H9 (cell line): ENCODE data around the gene KAZN. TPM values are rescaled to one million over a fixed set of nuclear protein-coding genes. Genes with fewer than 3 reads are reported as not detected.

Experiments used
- DNase-seq: peaks from one replicate; pipeline ENCODE4 v3.0.0-alpha.2; 2017
- H2AFZ ChIP-seq: one replicate; pipeline ENCODE4 v1.6.1; 2013; ENCODE audit warnings: mild to moderate bottlenecking, low read length, control low read depth, moderate library complexity
- H2AK5ac ChIP-seq: 2 replicates; pipeline ENCODE4 v1.6.1; 2013; ENCODE audit warnings: low read length, control low read depth, mixed read lengths; ENCODE audit not compliant: insufficient read length
- H2BK120ac ChIP-seq: one replicate; pipeline ENCODE4 v1.6.1; 2013; ENCODE audit warnings: low read depth, mild to moderate bottlenecking, low read length, control low read depth, inconsistent platforms; ENCODE audit not compliant: poor library complexity, severe bottlenecking
- H2BK12ac ChIP-seq: 2 replicates; pipeline ENCODE4 v1.6.1; 2013; ENCODE audit warnings: low read length, control low read depth, mixed read lengths, low read depth; ENCODE audit not compliant: insufficient read length
- H2BK15ac ChIP-seq: 2 replicates; pipeline ENCODE4 v1.6.1; 2013; ENCODE audit warnings: low read depth, low read length, control low read depth
- H2BK20ac ChIP-seq: one replicate; pipeline ENCODE4 v1.6.1; 2013; ENCODE audit warnings: low read depth, mild to moderate bottlenecking, low read length, control low read depth, inconsistent platforms; ENCODE audit not compliant: poor library complexity, severe bottlenecking
- H2BK5ac ChIP-seq: 2 replicates; pipeline ENCODE4 v1.6.1; 2013; ENCODE audit warnings: low read length, control low read depth, mixed read lengths; ENCODE audit not compliant: insufficient read length
- H3K14ac ChIP-seq: 2 replicates; pipeline ENCODE4 v1.6.1; 2013; ENCODE audit warnings: low read length, control low read depth; ENCODE audit not compliant: insufficient read depth
- H3K18ac ChIP-seq: 2 replicates; pipeline ENCODE4 v1.6.1; 2013; ENCODE audit warnings: low read depth, mild to moderate bottlenecking, mixed read lengths, low read length, control low read depth; ENCODE audit not compliant: insufficient read length
- H3K23ac ChIP-seq: 2 replicates; pipeline ENCODE4 v1.6.1; 2013; ENCODE audit warnings: low read length, control low read depth, mixed read lengths, low read depth; ENCODE audit not compliant: insufficient read length
- H3K23me2 ChIP-seq: 2 replicates; pipeline ENCODE4 v1.6.1; 2013; ENCODE audit warnings: low read depth, mild to moderate bottlenecking, mixed read lengths, low read length, control low read depth; ENCODE audit not compliant: insufficient read length, poor library complexity, severe bottlenecking
- H3K27ac ChIP-seq: 2 replicates; pipeline ENCODE4 v1.5.1; 2013; ENCODE audit warnings: low read length, control low read depth, mixed read lengths, low read depth; ENCODE audit not compliant: insufficient read length
- H3K27me3 ChIP-seq: 2 replicates; pipeline ENCODE4 v1.6.1; 2013; ENCODE audit warnings: low read length, control low read depth, inconsistent platforms; ENCODE audit not compliant: insufficient read depth
- H3K4ac ChIP-seq: 2 replicates; pipeline ENCODE4 v1.6.1; 2013; ENCODE audit warnings: low read depth, mild to moderate bottlenecking, control low read depth, inconsistent platforms, low read length, moderate library complexity
- H3K4me1 ChIP-seq: 2 replicates; pipeline ENCODE4 v1.6.1; 2013; ENCODE audit warnings: low read length, control low read depth, inconsistent platforms; ENCODE audit not compliant: insufficient read depth
- H3K4me2 ChIP-seq: 2 replicates; pipeline ENCODE4 v1.6.1; 2013; ENCODE audit warnings: low read length, control low read depth, mixed read lengths; ENCODE audit not compliant: insufficient read length, insufficient read depth
- H3K56ac ChIP-seq: 2 replicates; pipeline ENCODE4 v1.6.1; 2013; ENCODE audit warnings: low read depth, mild to moderate bottlenecking, mixed read lengths, low read length, control low read depth; ENCODE audit not compliant: insufficient read length
- H3K79me1 ChIP-seq: 2 replicates; pipeline ENCODE4 v1.6.1; 2013; ENCODE audit warnings: low read depth, mild to moderate bottlenecking, moderate library complexity, low read length, control low read depth, inconsistent platforms; ENCODE audit not compliant: insufficient read depth, poor library complexity, severe bottlenecking
- H3K79me2 ChIP-seq: 2 replicates; pipeline ENCODE4 v1.6.1; 2013; ENCODE audit warnings: low read length, control low read depth, inconsistent platforms; ENCODE audit not compliant: insufficient read depth
- H3K9ac ChIP-seq: 2 replicates; pipeline ENCODE4 v1.6.1; 2013; ENCODE audit warnings: low read length, control low read depth, mixed read lengths; ENCODE audit not compliant: insufficient read length; ENCODE audit errors: extremely low read depth
- H3K9me3 ChIP-seq: one replicate; pipeline ENCODE4 v1.6.1; 2013; ENCODE audit warnings: low read depth, low read length, inconsistent platforms; ENCODE audit not compliant: control insufficient read depth
- H3T11ph ChIP-seq: one replicate; pipeline ENCODE4 v1.6.1; 2013; ENCODE audit warnings: mild to moderate bottlenecking, low read length, control low read depth, inconsistent platforms
- H4K20me1 ChIP-seq: one replicate; pipeline ENCODE4 v1.6.1; 2013; ENCODE audit not compliant: control insufficient read depth, insufficient read length, insufficient read depth
- H4K5ac ChIP-seq: 2 replicates; pipeline ENCODE4 v1.6.1; 2013; ENCODE audit warnings: low read depth, mild to moderate bottlenecking, mixed read lengths, low read length, control low read depth; ENCODE audit not compliant: insufficient read length
- H4K8ac ChIP-seq: replicated peaks from 2 replicates; pipeline ENCODE4 v1.6.1; 2013; ENCODE audit warnings: low read length, control low read depth, mixed read lengths, low read depth; ENCODE audit not compliant: insufficient read length
- H4K91ac ChIP-seq: 2 replicates; pipeline ENCODE4 v1.6.1; 2013; ENCODE audit warnings: low read depth, mild to moderate bottlenecking, moderate library complexity, mixed read lengths, low read length, control low read depth; ENCODE audit not compliant: insufficient read length
- H3K27ac Mint-ChIP-seq, 3 experiments: 2 replicates in 2 of 3; 3 replicates in 1 of 3; pipeline ENCODE4 v1.8.0; 2020 to 2021; ENCODE audit warnings: mixed read lengths in 3 of 3, mild to moderate bottlenecking in 1 of 3, moderate library complexity in 1 of 3
- H3K27me3 Mint-ChIP-seq: 2 replicates; pipeline ENCODE4 v1.8.0; 2021; ENCODE audit warnings: low read depth, mild to moderate bottlenecking, moderate library complexity, mixed read lengths
- H3K36me3 Mint-ChIP-seq, 3 experiments: 2 replicates in 2 of 3; 3 replicates in 1 of 3; pipeline ENCODE4 v1.8.0; 2020 to 2021; ENCODE audit warnings: low read depth in 3 of 3, mixed read lengths in 3 of 3; ENCODE audit not compliant: insufficient read depth in 1 of 3
- H3K4me1 Mint-ChIP-seq, 2 experiments: 2 replicates each; pipeline ENCODE4 v1.8.0; 2020; ENCODE audit warnings: mixed read lengths in 2 of 2
- H3K4me3 Mint-ChIP-seq, 2 experiments: 2 replicates in 1 of 2; 3 replicates in 1 of 2; pipeline ENCODE4 v1.8.0; 2020 to 2021; ENCODE audit warnings: mild to moderate bottlenecking in 2 of 2, mixed read lengths in 2 of 2, moderate library complexity in 1 of 2
- H3K9me3 Mint-ChIP-seq, 2 experiments: 2 replicates in 1 of 2; 3 replicates in 1 of 2; pipeline ENCODE4 v1.8.0; 2020; ENCODE audit warnings: mild to moderate bottlenecking in 2 of 2, mixed read lengths in 2 of 2, moderate library complexity in 1 of 2
- WGBS: extraction: QIAGEN DNeasy Blood & Tissue Kit; methylation state at CpG from one replicate; pipeline ENCODE4 v1.1.7; 2013; ENCODE audit warnings: missing lambda C conversion rate, low lambda C conversion rate, mixed read lengths; ENCODE audit not compliant: insufficient read length; ENCODE audit errors: extremely low coverage; 5-methylcytosine and 5-hydroxymethylcytosine counted together
- total RNA-seq: library from RNA; stranded (reverse); gene quantifications from 2 replicates; pipeline ENCODE4 v1.2.1, GENCODE V29; 2021
- TF ChIP-seq, protein P1 (sequence below): fragments of 200-600 bp; sonication (generic); conservative IDR thresholded peaks from 3 replicates; pipeline ENCODE4 v1.8.0; 2021; ENCODE audit warnings: antibody characterized with exemption, mild to moderate bottlenecking

The KAZN gene
- total RNA-seq, 1 experiment from 2014 or later, result 7.6 TPM

DNA sequence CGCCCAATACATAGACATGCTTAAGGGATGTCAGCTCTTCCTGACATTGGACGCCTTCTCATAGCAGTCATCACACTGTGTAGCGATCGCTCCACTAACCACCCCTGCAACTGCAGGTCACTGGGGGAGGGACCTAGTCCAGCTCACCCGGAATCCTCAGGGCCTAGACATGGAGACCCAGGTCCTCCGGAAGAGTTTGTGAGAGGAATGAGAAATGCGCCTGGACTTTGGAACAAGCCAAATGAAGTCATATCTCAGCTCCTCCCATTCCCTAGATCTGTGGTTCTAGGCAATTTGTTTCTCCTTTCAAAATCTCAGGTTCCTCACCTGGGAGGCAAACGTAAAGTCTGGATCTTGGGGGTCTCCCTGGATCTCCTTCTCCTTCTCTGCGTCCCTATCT, 253.3 kb downstream of the KAZN start:
- WGBS, result no CpG with 5 or more reads among the region's 9 CpGs
- Mint-ChIP-seq H3K4me3 (no peak overlapping the region), H3K9me3 (no peaks in the 10 kb centered on the region), H3K36me3 (no peaks in the 10 kb centered on the region), H3K27ac (no peak overlapping the region), H3K4me1 (peaks cover 3 to 5% of the 10 kb centered on the region in 2 experiments; a peak in 3 of 4 replicates), H3K27me3 (peaks cover 7% of the 10 kb centered on the region)
- Histone ChIP-seq H4K91ac (no peak overlapping the region), H3K4me1 (0 out of 2 replicates have a peak, but pooled peaks cover 2% of the 10 kb centered on the region), H3K9me3 (no peaks in the 10 kb centered on the region), H3K4me2 (no peak overlapping the region), H4K20me1 (no peaks in the 10 kb centered on the region), H2BK15ac (no peak overlapping the region), H3K9ac (no peak overlapping the region), H3K27ac (no peak overlapping the region), H2AFZ (no peak overlapping the region), H2BK5ac (no peak overlapping the region), H3K18ac (no peak overlapping the region), H3T11ph (no peak overlapping the region), H4K5ac (no peak overlapping the region), H2BK12ac (no peak overlapping the region), H3K79me1 (no peaks in the 10 kb centered on the region), H3K23ac (no peak overlapping the region), H3K4ac (no peak overlapping the region), H3K79me2 (no peaks in the 10 kb centered on the region), H3K14ac (no peak overlapping the region), H3K56ac (no peak overlapping the region), H2BK20ac (no peak overlapping the region), H2BK120ac (no peak overlapping the region), H3K23me2 (no peaks in the 10 kb centered on the region), H2AK5ac (no peak overlapping the region), H3K27me3 (no peaks in the 10 kb centered on the region), H4K8ac (no peak overlapping the region)
- no peak for DNase-seq
- TF ChIP-seq, protein P1, sequence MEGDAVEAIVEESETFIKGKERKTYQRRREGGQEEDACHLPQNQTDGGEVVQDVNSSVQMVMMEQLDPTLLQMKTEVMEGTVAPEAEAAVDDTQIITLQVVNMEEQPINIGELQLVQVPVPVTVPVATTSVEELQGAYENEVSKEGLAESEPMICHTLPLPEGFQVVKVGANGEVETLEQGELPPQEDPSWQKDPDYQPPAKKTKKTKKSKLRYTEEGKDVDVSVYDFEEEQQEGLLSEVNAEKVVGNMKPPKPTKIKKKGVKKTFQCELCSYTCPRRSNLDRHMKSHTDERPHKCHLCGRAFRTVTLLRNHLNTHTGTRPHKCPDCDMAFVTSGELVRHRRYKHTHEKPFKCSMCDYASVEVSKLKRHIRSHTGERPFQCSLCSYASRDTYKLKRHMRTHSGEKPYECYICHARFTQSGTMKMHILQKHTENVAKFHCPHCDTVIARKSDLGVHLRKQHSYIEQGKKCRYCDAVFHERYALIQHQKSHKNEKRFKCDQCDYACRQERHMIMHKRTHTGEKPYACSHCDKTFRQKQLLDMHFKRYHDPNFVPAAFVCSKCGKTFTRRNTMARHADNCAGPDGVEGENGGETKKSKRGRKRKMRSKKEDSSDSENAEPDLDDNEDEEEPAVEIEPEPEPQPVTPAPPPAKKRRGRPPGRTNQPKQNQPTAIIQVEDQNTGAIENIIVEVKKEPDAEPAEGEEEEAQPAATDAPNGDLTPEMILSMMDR, result no peak
